ENCODE measurements around the gene INSYN2B.

The INSYN2B gene

DNA sequence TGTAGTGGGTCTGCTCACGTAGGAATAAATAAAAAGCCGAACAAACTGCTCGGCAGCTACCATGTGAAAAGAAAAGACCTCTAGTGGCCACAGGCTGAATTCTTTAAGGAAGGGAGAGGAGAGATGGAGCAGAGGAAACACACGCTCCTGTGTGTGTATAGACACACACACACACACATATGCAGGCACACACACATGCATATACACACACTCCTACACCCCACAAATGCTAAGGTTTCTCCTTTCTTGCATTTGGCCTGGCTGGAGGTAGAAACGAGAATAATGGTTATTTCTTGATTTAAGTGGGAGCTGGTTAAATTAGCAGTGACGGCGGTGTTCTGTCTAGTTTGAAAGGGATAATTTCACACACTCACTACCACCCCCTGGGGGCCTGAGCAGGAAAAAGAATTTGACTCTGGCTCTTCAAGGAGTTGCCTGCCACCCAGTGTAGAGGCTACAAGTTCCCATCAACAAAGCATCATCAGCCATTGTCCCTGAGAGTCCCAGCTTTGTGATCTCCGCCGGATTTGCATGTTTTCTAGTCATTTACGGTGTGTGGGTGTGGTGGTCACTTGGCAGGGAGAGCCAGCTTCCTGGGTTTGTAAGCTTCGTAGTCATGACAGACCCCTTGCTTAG is at the start of gene INSYN2B:
TSS of gene INSYN2B (minus strand) at position 78 of the 636 bp plus-strand sequence. CDS start 96,597 bp downstream, outside the sequence.
- no peak for DNase-seq (ENCODE audit: low read depth)

DNA sequence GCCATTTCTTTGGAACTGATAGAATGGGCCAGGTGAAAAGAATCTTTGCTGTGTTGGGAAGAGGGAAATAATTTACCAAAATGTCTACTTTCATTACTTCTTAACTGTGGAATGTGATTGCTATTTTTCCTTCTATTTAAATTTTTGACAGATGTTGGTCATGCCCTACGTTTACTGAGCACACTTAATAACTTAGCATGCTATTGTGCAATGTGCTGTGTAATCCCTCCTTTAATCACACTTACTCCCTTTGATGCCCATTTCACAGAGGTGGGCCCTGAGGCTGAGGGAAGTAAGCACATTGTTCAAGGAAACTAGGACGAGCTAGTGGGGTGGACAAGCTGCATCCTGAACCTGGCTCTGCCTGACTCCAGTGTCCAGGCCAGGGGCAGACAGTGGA is 47.8 kb upstream of the INSYN2B start:
- DNase-seq (ENCODE audit: low read depth), result no peak

DNA sequence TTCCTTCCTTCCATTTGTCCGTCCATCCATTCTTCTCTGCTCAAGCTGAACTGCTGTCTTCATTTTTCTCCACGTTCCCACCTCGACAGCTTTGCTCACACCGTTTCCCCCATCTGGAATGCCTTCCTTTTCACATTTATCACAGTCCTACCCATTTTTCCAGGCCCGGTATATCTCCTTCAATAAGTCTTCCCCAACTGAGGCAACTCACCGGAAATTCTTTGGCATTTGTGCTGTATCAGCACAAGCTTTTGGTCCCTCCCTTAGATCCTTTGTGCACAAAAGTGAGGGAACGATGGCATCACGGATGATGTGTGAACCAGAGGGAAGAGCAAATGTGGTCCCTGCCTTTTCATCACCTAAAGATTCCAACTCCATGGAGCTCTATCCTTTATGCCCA is 45.6 kb upstream of the INSYN2B start:
- DNase-seq (ENCODE audit: low read depth), result no peak

DNA sequence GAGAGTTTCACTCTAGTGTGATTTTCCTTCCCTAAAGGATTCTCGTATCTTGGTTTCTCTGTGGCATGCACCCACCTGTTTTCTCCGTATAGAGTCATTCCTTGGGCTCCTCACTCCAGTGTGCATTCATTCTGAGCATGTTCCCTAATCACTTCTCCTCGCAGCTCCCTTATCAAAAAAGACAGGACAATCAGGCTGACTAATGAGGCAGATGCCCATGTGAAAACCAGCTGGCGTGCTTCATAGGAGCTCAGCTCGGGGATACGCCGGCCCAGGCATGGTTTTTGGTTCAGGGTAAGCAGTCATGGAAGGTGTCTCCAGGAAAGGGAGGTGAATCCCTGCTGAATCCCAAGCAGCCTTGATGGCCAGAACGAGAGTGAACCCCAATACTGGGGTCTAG is 41.2 kb upstream of the INSYN2B start:
- no peak for DNase-seq (ENCODE audit: low read depth)

- no peak for DNase-seq (ENCODE audit: low read depth)
Observed at GRCh38 chr5:170020423-170020822, 40.1 kb upstream of the INSYN2B start.

- DNase-seq (ENCODE audit: low read depth), result no peak
Observed at GRCh38 chr5:170012622-170013021, 32.3 kb upstream of the INSYN2B start.

DNA sequence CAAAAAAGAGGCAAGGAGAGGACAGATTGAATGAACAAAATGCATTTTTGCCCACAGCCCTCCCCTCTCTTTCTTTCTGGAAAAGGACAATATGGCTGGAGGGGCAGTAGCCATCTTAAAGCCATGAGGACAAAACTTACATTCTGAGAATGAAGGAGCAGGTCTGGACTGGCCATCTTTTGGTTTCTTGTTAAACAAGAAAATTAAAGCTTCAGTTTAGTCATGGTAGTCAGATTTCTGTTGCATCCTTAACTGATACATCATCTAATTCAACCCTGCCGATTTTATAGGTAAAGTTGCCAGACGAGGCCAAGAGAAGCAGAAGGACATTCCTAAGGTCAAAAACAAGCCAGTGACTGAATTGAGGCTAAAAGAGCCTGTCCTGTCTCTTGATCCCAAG is 31.5 kb upstream of the INSYN2B start:
- no peak for DNase-seq (ENCODE audit: low read depth)

- DNase-seq (ENCODE audit: low read depth), result no peak
Observed at GRCh38 chr5:170010595-170010994, 30.3 kb upstream of the INSYN2B start.

GRCh38 chr5:170008376-170008775 is 28.1 kb upstream of the INSYN2B start:
- no peak for DNase-seq (ENCODE audit: low read depth)

DNA sequence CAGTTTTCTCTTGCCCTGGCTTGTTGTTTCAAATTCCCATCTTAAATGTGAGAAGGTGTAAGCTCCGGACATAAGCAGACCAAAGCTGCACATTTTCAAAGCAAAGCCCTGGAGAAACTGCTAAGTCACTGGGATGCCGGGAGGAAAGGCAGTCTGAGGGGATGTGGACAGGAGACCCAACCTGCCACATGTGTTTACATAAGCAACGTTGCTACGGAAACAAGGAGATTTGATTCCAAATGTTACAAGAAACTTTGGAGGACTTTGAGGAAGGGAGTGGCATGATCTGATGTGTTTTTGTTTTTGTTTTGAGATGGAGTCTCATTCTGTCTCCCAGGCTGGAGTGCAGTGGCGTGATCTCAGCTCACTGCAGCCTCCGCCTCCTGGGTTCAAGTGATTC is 25.7 kb upstream of the INSYN2B start:
- no peak for DNase-seq (ENCODE audit: low read depth)

- no peak for DNase-seq (ENCODE audit: low read depth)
Observed at GRCh38 chr5:170000155-170000554, 19.9 kb upstream of the INSYN2B start.

DNA sequence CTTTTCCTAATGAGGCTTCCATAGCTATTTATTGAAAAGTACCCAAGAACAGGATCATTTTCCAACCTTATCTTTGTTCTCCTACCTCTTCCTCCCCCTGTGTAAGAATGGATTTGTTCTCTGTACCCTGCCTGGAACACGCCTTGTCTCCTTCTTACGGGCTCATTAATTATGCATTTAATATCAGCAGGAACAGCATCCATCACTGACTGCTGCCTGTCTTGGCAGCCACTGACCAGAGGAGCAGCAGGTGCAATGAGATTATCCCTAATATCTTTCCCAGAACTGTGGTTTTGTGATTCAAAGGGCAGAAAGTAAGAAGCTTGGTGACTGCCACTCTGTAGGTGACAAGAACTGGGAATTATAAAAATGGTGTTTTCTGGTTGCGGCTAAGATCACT is 19.3 kb upstream of the INSYN2B start:
- no peak for DNase-seq (ENCODE audit: low read depth)

- no peak for DNase-seq (ENCODE audit: low read depth)
Observed at GRCh38 chr5:169997798-169998197, 17.5 kb upstream of the INSYN2B start.

- no peak for DNase-seq (ENCODE audit: low read depth)
Observed at GRCh38 chr5:169993485-169993790, 13.1 kb upstream of the INSYN2B start.

DNA sequence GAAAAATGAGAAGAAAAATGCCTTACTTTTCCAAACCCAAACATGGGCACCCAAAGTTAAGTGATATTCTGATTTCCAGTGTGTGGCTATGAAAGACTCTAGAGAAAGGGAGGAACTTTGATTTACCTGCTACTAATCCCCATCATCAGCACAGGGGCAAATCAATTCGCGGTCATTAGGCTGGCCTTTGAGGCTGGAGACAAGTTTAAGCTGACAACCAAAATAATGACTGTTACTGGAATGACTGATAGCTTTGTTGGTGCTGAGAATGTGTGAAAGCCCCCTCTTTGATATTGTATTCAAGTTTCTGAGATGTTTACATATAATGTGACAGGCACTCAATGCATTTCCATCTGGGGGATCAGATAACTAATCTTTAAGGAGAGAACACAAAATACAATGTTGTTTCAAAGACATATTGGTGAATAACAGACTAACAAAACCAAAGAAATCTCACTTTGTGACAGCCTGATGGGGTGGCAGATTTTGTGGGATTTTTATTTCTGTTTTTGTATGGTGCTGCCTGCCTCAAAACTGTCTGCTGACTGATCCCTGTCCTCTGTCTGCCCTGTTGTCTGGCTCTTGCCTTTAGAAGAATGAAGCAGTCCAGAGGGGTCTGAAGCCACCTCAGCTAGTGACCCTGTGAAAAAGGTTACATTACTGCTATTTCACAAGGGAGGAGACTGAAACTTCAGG is 12.6 kb upstream of the INSYN2B start:
- DNase-seq (ENCODE audit: low read depth), result no peak

DNA sequence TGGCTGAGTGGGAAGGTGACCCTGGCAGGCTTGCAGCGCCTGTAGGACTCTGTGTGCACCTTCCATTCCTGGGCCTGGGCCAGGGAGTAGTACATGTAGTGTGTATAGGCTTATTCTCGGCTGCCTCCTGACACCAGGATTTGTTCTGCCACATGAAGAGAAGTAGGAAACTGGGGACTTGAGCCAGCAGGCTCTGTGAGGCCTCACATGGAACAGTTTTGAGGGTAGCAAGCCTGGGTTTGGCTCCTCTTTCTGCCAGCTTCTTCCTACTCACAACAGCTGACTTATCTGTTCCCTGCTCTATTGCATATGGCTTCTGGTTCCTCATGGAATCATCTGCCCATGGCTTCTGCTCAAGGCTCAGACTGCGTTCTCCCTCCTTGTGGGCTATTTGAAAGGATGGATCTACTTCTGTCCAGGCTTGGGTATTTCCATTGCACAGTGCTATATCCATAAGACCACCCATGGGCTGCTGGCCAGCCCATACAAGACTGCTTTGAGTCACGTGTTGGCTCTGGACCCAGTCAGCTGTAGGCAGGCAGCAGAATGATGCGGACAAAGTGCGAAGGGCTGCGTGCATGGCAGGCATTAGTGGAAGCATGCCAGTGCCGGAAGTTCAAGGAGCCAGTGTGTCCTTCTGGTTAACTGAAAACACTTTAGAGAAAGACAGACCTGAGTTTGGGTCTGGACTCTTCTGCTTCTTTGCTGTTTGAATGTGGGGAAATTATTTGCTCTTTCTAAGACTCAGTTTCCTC is 11.0 kb upstream of the INSYN2B start:
- no peak for DNase-seq (ENCODE audit: low read depth)

DNA sequence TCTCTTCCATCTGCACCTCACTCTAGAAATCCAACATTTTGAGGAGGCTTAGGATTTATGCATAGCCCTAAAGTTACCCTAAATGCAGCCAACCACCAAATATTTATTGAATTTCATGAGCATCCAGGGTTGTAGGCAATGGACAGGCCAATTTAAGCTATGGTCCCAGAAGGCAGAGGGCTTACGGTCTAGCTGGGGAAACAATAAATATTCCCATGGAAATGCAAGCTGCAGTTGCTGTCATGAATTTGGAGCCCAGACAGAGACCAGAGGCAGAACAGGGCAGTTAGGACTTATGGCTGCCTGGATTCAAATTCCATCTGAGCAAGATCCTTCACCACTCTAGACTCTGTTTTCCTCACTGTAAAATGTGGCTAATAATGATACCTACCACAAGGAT is 9.1 kb upstream of the INSYN2B start:
- DNase-seq (ENCODE audit: low read depth), result no peak

DNA sequence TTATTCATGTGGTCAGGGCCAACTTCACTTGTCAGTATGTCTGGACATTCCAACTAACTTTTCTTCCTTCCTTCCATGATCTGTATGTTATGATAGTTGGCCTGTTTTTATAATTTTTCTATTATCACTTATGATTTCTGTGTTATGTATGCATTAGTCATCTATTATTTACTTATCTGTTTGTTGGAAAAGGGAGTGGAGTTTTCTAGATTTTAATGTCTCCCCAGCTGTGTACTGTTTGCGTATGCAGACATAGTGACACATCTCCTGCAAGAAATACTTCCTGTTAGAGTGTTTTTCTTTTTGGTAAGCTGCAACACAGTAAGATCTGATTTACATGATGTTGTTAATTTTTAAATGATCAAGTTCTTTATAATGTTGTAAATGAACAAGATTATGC is 8.7 kb upstream of the INSYN2B start:
- no peak for DNase-seq (ENCODE audit: low read depth)

DNA sequence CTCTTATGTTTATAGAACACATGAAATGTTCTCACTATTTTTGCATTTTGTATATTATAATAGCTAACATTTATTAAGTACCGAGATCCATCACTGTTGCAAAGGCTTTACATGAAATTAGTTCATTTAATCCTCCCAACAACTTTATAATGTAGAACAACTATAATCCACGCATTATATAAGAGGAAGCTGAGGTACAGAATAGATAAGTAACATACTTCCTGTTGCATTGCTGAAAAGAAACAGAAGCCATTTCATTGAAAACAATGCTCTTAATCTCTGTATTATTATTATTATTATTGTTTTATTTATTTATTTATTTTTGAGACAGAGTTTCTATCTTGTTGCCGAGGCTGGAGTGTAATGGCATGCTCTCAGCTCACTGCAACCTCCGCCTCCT is 7.9 kb upstream of the INSYN2B start:
- DNase-seq (ENCODE audit: low read depth), result no peak

DNA sequence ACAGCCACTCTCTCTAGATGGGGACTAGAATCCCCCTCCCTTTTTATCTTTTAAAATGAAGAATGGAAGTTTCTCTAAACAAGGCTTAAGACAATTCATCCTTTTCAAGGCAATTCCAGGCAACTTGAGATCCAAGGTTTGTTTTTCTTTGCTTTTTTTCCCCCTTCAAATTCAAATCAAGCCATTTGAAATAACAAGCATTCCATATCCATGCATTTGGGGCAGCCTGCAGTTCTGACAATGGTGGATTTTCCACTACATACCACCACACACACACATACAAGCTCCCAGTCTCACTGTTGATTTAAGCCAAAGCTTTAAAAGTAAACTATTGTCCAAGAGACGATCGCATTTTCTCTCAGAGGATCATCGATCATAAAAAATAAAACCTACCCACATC is 424 bp downstream of the INSYN2B start:
- no peak for DNase-seq (ENCODE audit: low read depth)

DNA sequence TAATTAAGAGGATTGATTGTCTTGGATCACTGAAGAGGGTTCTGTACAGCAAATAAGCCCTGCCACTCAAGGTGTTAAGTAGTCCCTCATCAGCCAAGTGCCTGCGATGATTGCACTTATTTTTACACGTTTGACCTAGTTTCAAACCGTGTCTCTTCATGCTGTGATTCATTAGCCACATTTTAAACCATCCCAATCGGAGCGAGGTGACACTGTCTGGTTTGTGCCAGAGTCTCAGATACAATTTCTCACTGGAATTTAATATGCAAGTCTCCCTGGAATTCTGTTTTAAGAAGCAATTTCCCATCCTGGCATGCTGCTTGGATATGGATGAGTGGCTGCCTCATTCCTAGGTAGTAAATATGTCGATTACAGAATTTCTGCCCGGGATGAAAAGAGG is 1.6 kb downstream of the INSYN2B start:
- no peak for DNase-seq (ENCODE audit: low read depth)

DNA sequence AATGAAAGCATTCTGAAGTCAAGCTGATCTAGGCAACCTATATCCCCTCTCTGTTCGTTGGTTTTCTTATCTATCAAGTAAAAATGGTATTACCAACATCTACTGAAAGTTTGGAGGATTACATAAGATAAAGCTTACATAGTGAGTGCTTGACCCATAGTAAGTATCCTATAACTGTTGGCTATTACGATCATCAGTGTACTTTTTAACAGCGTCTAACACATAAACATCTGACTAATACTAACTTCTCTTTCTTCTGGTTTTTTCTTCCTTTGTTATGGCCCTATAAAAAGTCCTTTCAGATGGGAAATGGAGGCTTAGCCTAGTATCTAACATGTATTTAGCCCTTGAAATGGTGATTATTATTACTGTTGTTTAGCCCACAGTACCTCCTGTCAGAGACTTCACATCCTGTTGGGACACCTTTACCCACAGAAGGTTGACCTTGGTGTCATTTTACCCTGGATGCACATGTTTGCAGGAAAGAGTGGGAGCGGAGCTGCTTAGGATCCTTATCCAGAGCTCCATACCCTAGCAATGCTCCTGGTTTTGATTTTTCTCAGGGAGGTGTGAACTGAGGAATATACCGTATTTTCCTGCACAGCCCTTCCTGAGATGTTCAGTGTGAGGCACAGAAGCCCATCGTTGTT is 6.0 kb downstream of the INSYN2B start:
- DNase-seq (ENCODE audit: low read depth), result no peak

- no peak for DNase-seq (ENCODE audit: low read depth)
Observed at GRCh38 chr5:169973056-169973455, 7.2 kb downstream of the INSYN2B start.
